ENCODE measurements around the gene VAV3.

The VAV3 gene

DNA sequence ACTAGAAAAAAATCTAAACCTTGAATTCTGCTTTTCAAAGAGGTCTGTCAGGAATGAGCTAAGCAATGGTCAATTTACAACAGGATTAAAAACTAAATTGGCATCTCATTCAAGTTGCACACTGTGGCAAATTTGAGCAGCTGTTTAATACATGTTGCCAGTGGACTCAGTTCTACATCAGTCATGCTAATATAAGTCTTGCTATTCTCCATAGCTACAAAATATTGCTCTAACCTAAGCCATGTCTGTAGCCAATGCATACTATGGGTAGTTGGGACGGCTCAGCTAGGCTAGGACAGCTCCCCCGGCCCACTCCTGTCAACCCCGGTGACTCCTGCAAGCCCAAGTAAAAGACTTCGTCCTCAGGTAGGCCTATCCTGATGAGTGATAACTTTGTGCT is 10.9 kb upstream of the VAV3 start:
- H3K27me3 ChIP-seq (ENCODE audit: control insufficient read depth, low read length), result no peaks in the 10 kb centered on the region
- H3F3A ChIP-seq (ENCODE audit: control insufficient read depth, insufficient read depth), result no peaks in the 10 kb centered on the region
- H3K79me2 ChIP-seq (ENCODE audit: control insufficient read depth, low read length), result no peaks in the 10 kb centered on the region
- H3K9me3 ChIP-seq (ENCODE audit: control insufficient read depth, insufficient read depth, low read length), result no peaks in the 10 kb centered on the region
- H3K4me3 ChIP-seq (ENCODE audit: low read length), result no peak overlapping the region
- H3K4me2 ChIP-seq (ENCODE audit: low read length), result no peak overlapping the region
- H4K20me1 ChIP-seq (ENCODE audit: control insufficient read depth, insufficient read depth, low read depth, low read length), result no peaks in the 10 kb centered on the region
- no peak for TF ChIP-seq EZH2phosphoT487 (IDR thresholded peaks at IDR 0.05; ENCODE audit: borderline replicate concordance, low read length)
- TF ChIP-seq, protein P1, sequence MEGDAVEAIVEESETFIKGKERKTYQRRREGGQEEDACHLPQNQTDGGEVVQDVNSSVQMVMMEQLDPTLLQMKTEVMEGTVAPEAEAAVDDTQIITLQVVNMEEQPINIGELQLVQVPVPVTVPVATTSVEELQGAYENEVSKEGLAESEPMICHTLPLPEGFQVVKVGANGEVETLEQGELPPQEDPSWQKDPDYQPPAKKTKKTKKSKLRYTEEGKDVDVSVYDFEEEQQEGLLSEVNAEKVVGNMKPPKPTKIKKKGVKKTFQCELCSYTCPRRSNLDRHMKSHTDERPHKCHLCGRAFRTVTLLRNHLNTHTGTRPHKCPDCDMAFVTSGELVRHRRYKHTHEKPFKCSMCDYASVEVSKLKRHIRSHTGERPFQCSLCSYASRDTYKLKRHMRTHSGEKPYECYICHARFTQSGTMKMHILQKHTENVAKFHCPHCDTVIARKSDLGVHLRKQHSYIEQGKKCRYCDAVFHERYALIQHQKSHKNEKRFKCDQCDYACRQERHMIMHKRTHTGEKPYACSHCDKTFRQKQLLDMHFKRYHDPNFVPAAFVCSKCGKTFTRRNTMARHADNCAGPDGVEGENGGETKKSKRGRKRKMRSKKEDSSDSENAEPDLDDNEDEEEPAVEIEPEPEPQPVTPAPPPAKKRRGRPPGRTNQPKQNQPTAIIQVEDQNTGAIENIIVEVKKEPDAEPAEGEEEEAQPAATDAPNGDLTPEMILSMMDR (IDR thresholded peaks at IDR 0.05; ENCODE audit: low read depth, low read length, poor library complexity, severe bottlenecking), result no peak
- H3K27ac ChIP-seq (ENCODE audit: low read depth, low read length), result no peak overlapping the region
- no peaks in the 10 kb centered on the region for H3K9me2 ChIP-seq (replicated peaks; ENCODE audit: control insufficient read depth, low read length)
- no peaks in the 10 kb centered on the region for H3K36me3 ChIP-seq (ENCODE audit: control insufficient read depth, low read length)
- no peaks in the 10 kb centered on the region for H3K4me1 ChIP-seq (ENCODE audit: control insufficient read depth, low read length)

DNA sequence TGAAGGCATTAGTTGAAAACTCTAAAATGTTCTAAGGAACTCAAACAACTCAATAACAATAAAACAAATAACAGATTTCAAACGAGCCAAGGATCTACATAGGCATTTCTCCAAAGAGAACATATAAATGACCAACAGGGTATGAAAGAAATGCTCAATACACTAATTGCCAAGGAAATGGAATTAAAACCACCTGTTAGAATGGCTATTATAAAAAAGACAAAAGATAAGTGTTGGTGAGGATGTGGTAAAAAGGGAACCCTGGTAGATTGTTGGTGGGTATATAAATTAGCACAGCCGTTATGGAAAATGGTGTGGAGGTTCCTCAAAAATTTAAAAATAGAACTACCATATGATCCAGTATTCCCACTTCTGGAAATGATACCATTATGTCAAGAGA is 9.1 kb upstream of the VAV3 start:
- no peaks in the 10 kb centered on the region for H3K79me2 ChIP-seq (ENCODE audit: control insufficient read depth, low read length)
- H3K27ac ChIP-seq (ENCODE audit: low read depth, low read length), result no peak overlapping the region
- TF ChIP-seq EZH2phosphoT487 (IDR thresholded peaks at IDR 0.05; ENCODE audit: borderline replicate concordance, low read length), result no peak
- TF ChIP-seq, protein P1 (IDR thresholded peaks at IDR 0.05; ENCODE audit: low read depth, low read length, poor library complexity, severe bottlenecking), result no peak
- no peak overlapping the region for H3K4me3 ChIP-seq (ENCODE audit: low read length)
- H3K9me3 ChIP-seq (ENCODE audit: control insufficient read depth, insufficient read depth, low read length), result no peaks in the 10 kb centered on the region
- H4K20me1 ChIP-seq (ENCODE audit: control insufficient read depth, insufficient read depth, low read depth, low read length), result no peaks in the 10 kb centered on the region
- H3K36me3 ChIP-seq (ENCODE audit: control insufficient read depth, low read length), result no peaks in the 10 kb centered on the region
- H3K4me1 ChIP-seq (ENCODE audit: control insufficient read depth, low read length), result no peaks in the 10 kb centered on the region
- no peaks in the 10 kb centered on the region for H3K9me2 ChIP-seq (replicated peaks; ENCODE audit: control insufficient read depth, low read length)
- H3K27me3 ChIP-seq (ENCODE audit: control insufficient read depth, low read length), result no peaks in the 10 kb centered on the region
- no peaks in the 10 kb centered on the region for H3F3A ChIP-seq (ENCODE audit: control insufficient read depth, insufficient read depth)
- H3K4me2 ChIP-seq (ENCODE audit: low read length), result no peak overlapping the region

DNA sequence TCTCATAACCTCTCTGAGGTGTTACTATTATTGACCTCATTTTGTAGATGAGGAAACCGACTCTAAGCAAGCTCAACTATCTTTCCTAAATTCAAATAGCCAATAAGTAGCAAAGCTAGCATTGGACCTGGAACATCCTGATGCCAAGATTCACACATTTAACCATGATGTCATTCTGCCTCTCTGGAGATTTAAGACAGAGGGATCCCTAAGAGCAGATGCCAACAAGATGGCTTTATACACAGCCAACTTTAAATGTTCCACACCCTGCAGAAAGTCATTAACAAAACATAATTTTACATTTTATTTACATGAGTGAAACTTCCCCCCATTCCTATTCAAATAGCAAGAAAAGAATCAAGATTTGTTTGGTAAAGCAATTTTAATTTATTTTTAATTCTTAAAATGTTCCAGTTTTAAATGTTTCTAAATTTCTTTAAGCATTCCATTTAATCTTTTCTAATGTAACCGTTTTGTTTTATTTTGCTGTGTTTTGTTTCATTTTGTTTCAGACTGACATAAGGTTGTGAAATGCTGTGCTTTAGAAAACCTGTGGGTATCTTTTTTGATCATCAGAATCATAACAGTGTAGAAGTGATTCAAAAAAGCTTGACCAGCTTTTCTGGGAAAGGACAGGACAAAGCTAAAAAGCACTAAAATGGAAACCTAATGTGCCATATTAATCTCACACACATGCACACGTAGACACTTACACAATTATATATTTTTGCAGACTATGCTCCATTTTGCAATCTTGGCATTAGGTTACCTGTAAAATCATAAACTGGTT is 7.6 kb upstream of the VAV3 start:
- H3K27ac ChIP-seq (ENCODE audit: low read depth, low read length), result no peak overlapping the region
- H3K4me3 ChIP-seq (ENCODE audit: low read length), result no peak overlapping the region
- no peaks in the 10 kb centered on the region for H3K4me1 ChIP-seq (ENCODE audit: control insufficient read depth, low read length)
- no peaks in the 10 kb centered on the region for H3K36me3 ChIP-seq (ENCODE audit: control insufficient read depth, low read length)
- H4K20me1 ChIP-seq (ENCODE audit: control insufficient read depth, insufficient read depth, low read depth, low read length), result no peaks in the 10 kb centered on the region
- no peak overlapping the region for H3K4me2 ChIP-seq (ENCODE audit: low read length)
- no peaks in the 10 kb centered on the region for H3K79me2 ChIP-seq (ENCODE audit: control insufficient read depth, low read length)
- no peaks in the 10 kb centered on the region for H3F3A ChIP-seq (ENCODE audit: control insufficient read depth, insufficient read depth)
- H3K9me3 ChIP-seq (ENCODE audit: control insufficient read depth, insufficient read depth, low read length), result no peaks in the 10 kb centered on the region
- H3K9me2 ChIP-seq (replicated peaks; ENCODE audit: control insufficient read depth, low read length), result no peaks in the 10 kb centered on the region
- no peak for TF ChIP-seq EZH2phosphoT487 (IDR thresholded peaks at IDR 0.05; ENCODE audit: borderline replicate concordance, low read length)
- TF ChIP-seq, protein P1 (IDR thresholded peaks at IDR 0.05; ENCODE audit: low read depth, low read length, poor library complexity, severe bottlenecking), result no peak
- H3K27me3 ChIP-seq (ENCODE audit: control insufficient read depth, low read length), result no peaks in the 10 kb centered on the region
